Endodermal cell (in vitro differentiated cells): Measurements from ENCODE around the gene SCTR. TPM values are rescaled to one million over a fixed set of nuclear protein-coding genes. Genes with fewer than 3 reads are reported as not detected.

Source experiments
- DNase-seq: peaks from one replicate; pipeline ENCODE4 v3.0.0-alpha.2; 2017
- H3K27ac ChIP-seq: 2 replicates; pipeline ENCODE4 v1.5.1; 2013; ENCODE audit warnings: mild to moderate bottlenecking, low read depth, low read length, moderate library complexity
- H3K27me3 ChIP-seq: 2 replicates; pipeline ENCODE4 v1.6.1; 2013; ENCODE audit warnings: mild to moderate bottlenecking, low read length, moderate library complexity; ENCODE audit not compliant: insufficient read depth, control insufficient read depth, poor library complexity, severe bottlenecking
- H3K36me3 ChIP-seq: 2 replicates; pipeline ENCODE4 v1.7.0; 2013; ENCODE audit warnings: mild to moderate bottlenecking, low read length, moderate library complexity; ENCODE audit not compliant: control insufficient read depth, insufficient read depth
- H3K4me1 ChIP-seq: one replicate; pipeline ENCODE4 v1.7.0; 2013; ENCODE audit warnings: low read length; ENCODE audit not compliant: control insufficient read depth, insufficient read depth
- H3K4me3 ChIP-seq: 2 replicates; pipeline ENCODE4 v1.5.1; 2013; ENCODE audit warnings: mild to moderate bottlenecking, low read length, moderate library complexity
- H3K9ac ChIP-seq: 2 replicates; pipeline ENCODE4 v1.6.1; 2013; ENCODE audit warnings: mild to moderate bottlenecking, low read length, moderate library complexity; ENCODE audit not compliant: poor library complexity, severe bottlenecking; ENCODE audit errors: extremely low read depth
- H3K9me3 ChIP-seq: 2 replicates; pipeline ENCODE4 v1.6.1; 2013; ENCODE audit warnings: mild to moderate bottlenecking, low read length, moderate library complexity; ENCODE audit not compliant: control insufficient read depth
- H3K27ac Mint-ChIP-seq: 2 replicates; pipeline ENCODE4 v1.8.0; 2020; ENCODE audit warnings: mixed read lengths
- H3K27me3 Mint-ChIP-seq: 2 replicates; pipeline ENCODE4 v1.8.0; 2021; ENCODE audit warnings: mild to moderate bottlenecking, mixed read lengths; ENCODE audit not compliant: insufficient read depth
- H3K36me3 Mint-ChIP-seq: 2 replicates; pipeline ENCODE4 v1.8.0; 2020; ENCODE audit warnings: low read depth, mixed read lengths
- H3K4me1 Mint-ChIP-seq: 2 replicates; pipeline ENCODE4 v1.8.0; 2020; ENCODE audit warnings: mixed read lengths
- H3K4me3 Mint-ChIP-seq: 2 replicates; pipeline ENCODE4 v1.8.0; 2020; ENCODE audit warnings: mild to moderate bottlenecking, moderate library complexity, mixed read lengths
- H3K9me3 Mint-ChIP-seq: 2 replicates; pipeline ENCODE4 v1.8.0; 2020; ENCODE audit warnings: mild to moderate bottlenecking, mixed read lengths
- WGBS, 2 experiments: methylation state at CpG; one replicate each; pipeline versions ENCODE4 v1.1.5 to v1.1.7; 2013; ENCODE audit warnings: missing lambda C conversion rate in 2 of 2, mixed read lengths in 1 of 2; ENCODE audit not compliant: insufficient coverage in 1 of 2, insufficient read length in 1 of 2; 5-methylcytosine and 5-hydroxymethylcytosine counted together
- total RNA-seq, 2 donors: library from RNA; stranded (reverse); fragmentation: NEBNext Ultra II Directional in 1 of 2; extraction: Animal tissue kit (Norgen Biotek cat#: 25700) in 1 of 2; gene quantifications; 2 replicates in 1 of 2; 3 replicates in 1 of 2; pipeline ENCODE4 v1.2.1, GENCODE V29; 2021
- TF ChIP-seq, protein P1 (sequence below): fragments of 200-600 bp; sonication (generic); conservative IDR thresholded peaks from 2 replicates; pipeline ENCODE4 v1.5.0; 2021; ENCODE audit warnings: antibody characterized with exemption, mild to moderate bottlenecking

Gene SCTR
- total RNA-seq, 2 donors from 2014 or later: 0.20 to 0.49 TPM

DNA sequence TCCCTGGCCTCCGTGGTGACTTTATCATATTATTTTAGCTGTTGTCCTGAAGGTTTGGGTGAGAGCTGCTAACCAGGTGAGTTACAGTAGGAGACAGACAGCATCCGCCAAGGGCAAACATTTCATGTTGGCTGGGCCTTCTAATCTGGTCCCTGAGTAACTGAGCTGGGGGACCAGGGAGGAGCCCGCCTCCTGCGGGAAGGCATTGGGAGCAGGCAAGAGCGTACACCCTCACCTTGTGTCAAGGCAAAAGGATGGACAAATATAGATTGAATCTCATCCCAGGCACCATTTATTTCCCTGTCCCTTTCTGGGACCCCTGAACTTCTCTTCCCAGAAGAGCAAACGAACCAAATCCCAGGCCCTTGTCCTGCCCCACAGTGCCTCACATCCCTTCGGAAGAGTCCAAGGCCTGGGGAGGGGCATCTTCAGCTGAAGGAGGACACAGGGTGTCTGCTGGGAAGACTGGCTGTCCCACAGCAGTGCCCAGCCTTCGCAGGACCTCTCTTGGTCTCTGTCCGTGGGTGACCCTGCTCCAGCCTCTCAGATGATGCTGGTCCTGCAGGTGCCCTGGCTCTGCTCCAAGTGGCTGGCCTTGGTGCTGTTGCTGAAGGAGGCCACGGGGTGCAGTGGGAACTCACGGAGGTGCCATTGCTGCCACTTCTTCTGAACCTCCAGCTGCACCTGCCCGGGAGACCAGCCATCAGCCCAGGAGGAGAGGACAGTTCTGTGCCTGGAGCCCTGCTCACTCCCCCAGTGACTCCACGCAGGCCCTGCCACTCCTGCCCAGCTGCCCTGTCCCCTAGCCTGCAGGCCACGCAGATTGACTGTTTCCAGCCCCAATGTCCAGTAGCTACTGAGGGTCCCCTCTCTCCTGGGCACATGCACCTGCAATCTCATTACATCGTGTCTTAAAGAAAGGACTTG lies 84.4 kb downstream of the SCTR start:
- DNase-seq: peak; percentile 32
- peaks cover 26% of the 10 kb centered on the region for H3K4me1 Mint-ChIP-seq
- Histone ChIP-seq H3K27me3 (no peaks in the 10 kb centered on the region), H3K9me3 (no peaks in the 10 kb centered on the region), H3K36me3 (no peaks in the 10 kb centered on the region), H3K4me1 (no peaks in the 10 kb centered on the region), H3K27ac (no peak overlapping the region), H3K4me3 (no peak overlapping the region), H3K9ac (no peak overlapping the region)
- 86 to 88% methylated on average over 11 to 15 of the region's 15 CpGs for WGBS, 2 experiments
- H3K36me3 Mint-ChIP-seq: peaks cover 2% of the 10 kb centered on the region
- no peaks in the 10 kb centered on the region for H3K9me3 Mint-ChIP-seq
- no peaks in the 10 kb centered on the region for H3K27me3 Mint-ChIP-seq
- no peak overlapping the region for H3K27ac Mint-ChIP-seq
- TF ChIP-seq, protein P1, sequence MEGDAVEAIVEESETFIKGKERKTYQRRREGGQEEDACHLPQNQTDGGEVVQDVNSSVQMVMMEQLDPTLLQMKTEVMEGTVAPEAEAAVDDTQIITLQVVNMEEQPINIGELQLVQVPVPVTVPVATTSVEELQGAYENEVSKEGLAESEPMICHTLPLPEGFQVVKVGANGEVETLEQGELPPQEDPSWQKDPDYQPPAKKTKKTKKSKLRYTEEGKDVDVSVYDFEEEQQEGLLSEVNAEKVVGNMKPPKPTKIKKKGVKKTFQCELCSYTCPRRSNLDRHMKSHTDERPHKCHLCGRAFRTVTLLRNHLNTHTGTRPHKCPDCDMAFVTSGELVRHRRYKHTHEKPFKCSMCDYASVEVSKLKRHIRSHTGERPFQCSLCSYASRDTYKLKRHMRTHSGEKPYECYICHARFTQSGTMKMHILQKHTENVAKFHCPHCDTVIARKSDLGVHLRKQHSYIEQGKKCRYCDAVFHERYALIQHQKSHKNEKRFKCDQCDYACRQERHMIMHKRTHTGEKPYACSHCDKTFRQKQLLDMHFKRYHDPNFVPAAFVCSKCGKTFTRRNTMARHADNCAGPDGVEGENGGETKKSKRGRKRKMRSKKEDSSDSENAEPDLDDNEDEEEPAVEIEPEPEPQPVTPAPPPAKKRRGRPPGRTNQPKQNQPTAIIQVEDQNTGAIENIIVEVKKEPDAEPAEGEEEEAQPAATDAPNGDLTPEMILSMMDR: no peak
- no peak overlapping the region for H3K4me3 Mint-ChIP-seq

DNA sequence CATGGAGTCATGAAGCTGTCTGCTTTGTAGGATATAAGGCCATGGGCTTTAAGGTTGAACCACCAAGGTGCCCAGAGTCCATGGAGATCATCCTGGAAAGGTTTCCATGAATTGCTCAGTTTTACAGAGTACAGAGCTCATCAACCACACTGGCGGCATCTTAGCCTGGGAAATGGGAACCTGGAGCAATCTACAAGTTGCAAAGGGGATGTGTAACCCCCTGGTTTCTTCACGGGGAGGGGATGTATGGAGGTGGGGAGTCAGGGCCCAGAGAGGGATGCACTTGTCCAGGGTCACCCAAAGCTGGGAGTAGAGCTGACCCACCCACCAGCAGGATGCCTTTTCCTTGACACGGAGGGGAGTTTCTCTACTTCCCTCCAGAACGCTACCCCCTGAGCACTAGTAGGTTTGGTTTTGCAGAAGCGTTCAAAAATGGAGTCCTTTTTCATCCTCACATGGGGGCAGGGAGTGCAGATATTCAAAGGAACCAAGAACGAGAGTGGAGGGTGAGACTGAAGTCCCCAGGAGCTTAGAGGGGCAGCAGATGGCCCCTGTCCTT lies 85.5 kb downstream of the SCTR start:
- Mint-ChIP-seq H3K36me3 (peaks cover 2% of the 10 kb centered on the region), H3K9me3 (no peaks in the 10 kb centered on the region), H3K27ac (no peak overlapping the region), H3K4me3 (no peak overlapping the region), H3K4me1 (peaks cover 32% of the 10 kb centered on the region), H3K27me3 (no peaks in the 10 kb centered on the region)
- H3K9ac ChIP-seq: no peak overlapping the region
- H3K9me3 ChIP-seq: no peaks in the 10 kb centered on the region
- H3K36me3 ChIP-seq: no peaks in the 10 kb centered on the region
- 85 to 95% methylated on average over 3 to 6 of the region's 6 CpGs for WGBS, 2 experiments
- DNase-seq: no peak
- TF ChIP-seq, protein P1: no peak
- H3K4me3 ChIP-seq: no peak overlapping the region
- H3K27me3 ChIP-seq: no peaks in the 10 kb centered on the region
- H3K27ac ChIP-seq: no peak overlapping the region
- no peaks in the 10 kb centered on the region for H3K4me1 ChIP-seq

DNA sequence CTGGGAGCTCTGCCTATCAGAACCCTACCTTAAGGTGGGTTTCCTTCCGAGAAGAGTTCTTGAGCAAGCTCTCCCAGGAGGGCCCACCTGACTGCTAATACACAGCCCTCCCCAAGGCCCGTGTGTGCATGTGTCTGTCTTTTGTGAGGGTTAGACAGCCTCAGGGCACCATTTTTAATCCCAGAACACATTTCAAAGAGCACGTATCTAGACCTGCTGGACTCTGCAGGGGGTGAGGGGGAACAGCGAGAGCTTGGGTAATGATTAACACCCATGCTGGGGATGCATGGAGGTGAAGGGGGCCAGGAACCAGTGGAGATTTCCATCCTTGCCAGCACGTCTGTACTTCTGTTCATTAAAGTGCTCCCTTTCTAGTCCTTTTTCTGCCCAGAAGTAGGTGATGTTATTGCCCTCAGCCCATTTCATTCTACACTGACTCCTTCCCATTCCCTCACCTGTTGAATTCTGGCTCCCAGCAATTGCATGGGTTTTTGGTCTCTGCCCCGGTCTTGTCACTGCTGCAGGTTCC lies 86.1 kb downstream of the SCTR start:
- H3K9me3 ChIP-seq: no peaks in the 10 kb centered on the region
- H3K4me3 ChIP-seq: no peak overlapping the region
- H3K27ac ChIP-seq: no peak overlapping the region
- peaks cover 36% of the 10 kb centered on the region for H3K4me1 Mint-ChIP-seq
- no peak overlapping the region for H3K27ac Mint-ChIP-seq
- H3K27me3 Mint-ChIP-seq: no peaks in the 10 kb centered on the region
- peak overlapping the region; percentile 11 for H3K4me3 Mint-ChIP-seq
- peak; percentile 50 for DNase-seq
- no peaks in the 10 kb centered on the region for H3K9me3 Mint-ChIP-seq
- peaks cover 2% of the 10 kb centered on the region for H3K36me3 Mint-ChIP-seq
- no peaks in the 10 kb centered on the region for H3K27me3 ChIP-seq
- H3K9ac ChIP-seq: no peak overlapping the region
- 83% methylated on average over 6 of the region's 6 CpGs; no CpG with 5 or more reads in 1 of the 2 experiments for WGBS, 2 experiments
- no peaks in the 10 kb centered on the region for H3K4me1 ChIP-seq
- H3K36me3 ChIP-seq: no peaks in the 10 kb centered on the region
- TF ChIP-seq, protein P1: no peak
